SK-N-SH (cell line): Measurements from ENCODE around the gene OR10J1. TPM values are rescaled to one million over a fixed set of nuclear protein-coding genes. Genes with fewer than 3 reads are reported as not detected.

Experiments
- CTCF ChIA-PET: fragments of 300-600, 350-600 bp; formaldehyde crosslinking; extraction: SDS; loops from one replicate; lab custom pipeline; 2021; lab: Yijun Ruan, JAX
- POLR2A ChIA-PET: fragments of 350-600 bp; sonication (Branson Sonifier 250); formaldehyde crosslinking; extraction: SDS; loops from one replicate; lab custom pipeline; 2020; ENCODE audit warnings: antibody characterized with exemption, inconsistent platforms; lab: Yijun Ruan, JAX
- DNase-seq: peaks from one replicate; pipeline ENCODE4 v3.0.0; 2012
- H2AFZ ChIP-seq: fragments of 200-600 bp; sonication (generic); 2 replicates; pipeline ENCODE4 v1.8.1; 2016; ENCODE audit warnings: antibody characterized with exemption, mild to moderate bottlenecking, low read depth
- H3F3A ChIP-seq: fragments of 200-600 bp; sonication (generic); replicated peaks from 2 replicates; pipeline ENCODE3; 2016; ENCODE audit warnings: antibody characterized with exemption, mild to moderate bottlenecking; ENCODE audit not compliant: insufficient read depth
- H3K27ac ChIP-seq, 2 experiments: fragments of 200-500 bp in 1 of 2; fragments of 200-600 bp in 1 of 2; sonication (Bioruptor generic) in 1 of 2; sonication (generic), shearing (Covaris generic) in 1 of 2; 2 replicates each; pipeline versions ENCODE4 v1.5.1 to v1.6.1; 2014 to 2016; ENCODE audit warnings: low read depth in 2 of 2, inconsistent platforms in 1 of 2, low read length in 1 of 2, mild to moderate bottlenecking in 1 of 2, mixed read lengths in 1 of 2
- H3K27me3 ChIP-seq: fragments of 200-600 bp; sonication (generic), shearing (Covaris generic); 2 replicates; pipeline ENCODE4 v1.6.1; 2016; ENCODE audit warnings: mixed run types; ENCODE audit not compliant: insufficient read depth
- H3K36me3 ChIP-seq, 2 experiments: fragments of 200-500 bp in 1 of 2; fragments of 200-600 bp in 1 of 2; sonication (Bioruptor generic) in 1 of 2; sonication (generic) in 1 of 2; replicated peaks in 1 of 2; 2 replicates each; pipeline versions ENCODE3 to v1.5.1; 2014 to 2016; ENCODE audit warnings: low read length in 1 of 2, mild to moderate bottlenecking in 1 of 2; ENCODE audit not compliant: insufficient read depth in 2 of 2, control insufficient read depth in 1 of 2
- H3K4me1 ChIP-seq, 2 experiments: fragments of 200-500 bp in 1 of 2; fragments of 200-600 bp in 1 of 2; sonication (Bioruptor generic) in 1 of 2; sonication (generic), shearing (Covaris generic) in 1 of 2; 2 replicates each; pipeline versions ENCODE4 v1.5.1 to v1.6.1; 2014 to 2016; ENCODE audit warnings: low read depth in 1 of 2, low read length in 1 of 2, mixed run types in 1 of 2; ENCODE audit not compliant: insufficient read depth in 2 of 2, control insufficient read depth in 1 of 2
- H3K4me2 ChIP-seq: fragments of 200-600 bp; sonication (generic), shearing (Covaris generic); 2 replicates; pipeline ENCODE4 v1.6.1; 2017; ENCODE audit warnings: mixed run types
- H3K4me3 ChIP-seq, 2 experiments: fragments of 200-500 bp in 1 of 2; fragments of 200-600 bp in 1 of 2; sonication (Bioruptor generic) in 1 of 2; sonication (generic), shearing (Covaris generic) in 1 of 2; 2 replicates each; pipeline versions ENCODE4 v1.5.1 to v1.8.1; 2014 to 2016; ENCODE audit warnings: low read depth in 2 of 2, inconsistent platforms in 1 of 2, low read length in 1 of 2, mild to moderate bottlenecking in 1 of 2, mixed read lengths in 1 of 2, moderate library complexity in 1 of 2
- H3K79me2 ChIP-seq: fragments of 200-600 bp; sonication (generic); 2 replicates; pipeline ENCODE4 v1.8.1; 2017; ENCODE audit warnings: mild to moderate bottlenecking; ENCODE audit not compliant: insufficient read depth
- H3K9ac ChIP-seq: fragments of 200-600 bp; sonication (generic); 2 replicates; pipeline ENCODE4 v1.6.1; 2017; ENCODE audit warnings: mixed run types
- H3K9me2 ChIP-seq: fragments of 200-600 bp; sonication (generic); 2 replicates; pipeline ENCODE4 v1.6.1; 2017; ENCODE audit warnings: mixed run types
- H3K9me3 ChIP-seq: fragments of 200-600 bp; sonication (generic); 2 replicates; pipeline ENCODE4 v1.6.1; 2017; ENCODE audit warnings: mixed run types, mild to moderate bottlenecking, moderate library complexity
- H4K20me1 ChIP-seq: fragments of 200-600 bp; sonication (generic); 2 replicates; pipeline ENCODE4 v1.6.1; 2017; ENCODE audit warnings: mild to moderate bottlenecking, mixed run types; ENCODE audit not compliant: insufficient read depth
- CHD2 ChIP-seq: fragments of 150-350 bp; IDR thresholded peaks from 2 replicates; pipeline ENCODE4 v1.6.1; 2018; ENCODE audit warnings: low read length; ENCODE audit not compliant: partially characterized antibody
- EP300 ChIP-seq, 2 experiments: IDR thresholded peaks; 2 replicates each; pipeline versions ENCODE4 v1.4.0 to v1.6.1; 2012; ENCODE audit warnings: borderline replicate concordance in 1 of 2, low read depth in 1 of 2, low read length in 1 of 2
- FOSL2 ChIP-seq: IDR thresholded peaks from 2 replicates; pipeline ENCODE4 v1.4.0; 2012; ENCODE audit warnings: low read depth, mild to moderate bottlenecking, moderate library complexity, borderline replicate concordance
- NFIC ChIP-seq: IDR thresholded peaks from 2 replicates; pipeline ENCODE4 v1.4.0; 2012; ENCODE audit warnings: borderline replicate concordance
- RFX5 ChIP-seq: IDR thresholded peaks from 2 replicates; pipeline ENCODE4 v1.6.1; 2012; ENCODE audit warnings: mild to moderate bottlenecking, improper control_type of control experiment, low read length
- TAF1 ChIP-seq: IDR thresholded peaks from 2 replicates; pipeline ENCODE4 v1.6.1; 2012; ENCODE audit warnings: low read depth, mild to moderate bottlenecking, low read length, moderate library complexity, borderline replicate concordance
- WGBS: methylation state at CpG from one replicate; pipeline ENCODE4 v1.1.6; 2017; ENCODE audit warnings: low lambda C conversion rate; 5-methylcytosine and 5-hydroxymethylcytosine counted together
- polyA plus RNA-seq, 3 experiments: library from polyadenylated mRNA; depleted of rRNA; stranded (reverse); fragments of >200 nt; gene quantifications; 2 replicates each; pipeline ENCODE4 v1.2.3, GENCODE V29; 2012
- TF ChIP-seq, protein P1 (sequence below): IDR thresholded peaks from 2 replicates; pipeline ENCODE4 v1.4.0; 2012; ENCODE audit warnings: low read depth, borderline replicate concordance
- TF ChIP-seq, protein P2 (sequence below): fragments of 150-350 bp; IDR thresholded peaks from 2 replicates; pipeline ENCODE4 v1.6.1; 2017; ENCODE audit warnings: antibody characterized with exemption, low read length, low read depth, borderline replicate concordance
- TF ChIP-seq, protein P3 (sequence below): IDR thresholded peaks from 2 replicates; pipeline ENCODE4 v1.6.1; 2012; ENCODE audit warnings: mild to moderate bottlenecking, low read depth, low read length, moderate library complexity

OR10J1 gene
- polyA plus RNA-seq, 1 of the 3 experiments (the other 2 are of a cell fraction): not detected

DNA sequence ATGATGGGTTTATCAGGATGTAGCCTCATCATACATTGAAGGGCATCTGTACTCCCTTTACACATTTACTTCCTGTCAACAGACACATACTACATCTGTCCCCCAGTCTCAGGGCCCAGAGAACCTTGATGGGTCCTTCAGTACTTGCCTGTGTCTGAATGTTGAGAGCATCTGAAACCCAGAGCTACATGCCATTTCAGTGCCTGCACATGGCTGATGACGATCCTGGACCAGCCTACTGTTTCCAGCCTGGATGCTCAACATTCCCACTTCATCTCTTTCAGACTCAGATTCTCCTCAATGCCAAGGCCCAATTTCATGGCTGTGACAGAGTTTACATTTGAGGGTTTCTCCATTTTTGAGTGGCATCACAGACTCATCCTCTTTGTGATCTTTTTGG is 7.6 kb upstream of the OR10J1 start, which contains the start of gene OR10J4 (continued):
- TF ChIP-seq, protein P1, sequence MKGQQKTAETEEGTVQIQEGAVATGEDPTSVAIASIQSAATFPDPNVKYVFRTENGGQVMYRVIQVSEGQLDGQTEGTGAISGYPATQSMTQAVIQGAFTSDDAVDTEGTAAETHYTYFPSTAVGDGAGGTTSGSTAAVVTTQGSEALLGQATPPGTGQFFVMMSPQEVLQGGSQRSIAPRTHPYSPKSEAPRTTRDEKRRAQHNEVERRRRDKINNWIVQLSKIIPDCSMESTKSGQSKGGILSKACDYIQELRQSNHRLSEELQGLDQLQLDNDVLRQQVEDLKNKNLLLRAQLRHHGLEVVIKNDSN: no peak
- TF ChIP-seq CHD2 (no peak), NFIC (no peak), RFX5 (no peak)

DNA sequence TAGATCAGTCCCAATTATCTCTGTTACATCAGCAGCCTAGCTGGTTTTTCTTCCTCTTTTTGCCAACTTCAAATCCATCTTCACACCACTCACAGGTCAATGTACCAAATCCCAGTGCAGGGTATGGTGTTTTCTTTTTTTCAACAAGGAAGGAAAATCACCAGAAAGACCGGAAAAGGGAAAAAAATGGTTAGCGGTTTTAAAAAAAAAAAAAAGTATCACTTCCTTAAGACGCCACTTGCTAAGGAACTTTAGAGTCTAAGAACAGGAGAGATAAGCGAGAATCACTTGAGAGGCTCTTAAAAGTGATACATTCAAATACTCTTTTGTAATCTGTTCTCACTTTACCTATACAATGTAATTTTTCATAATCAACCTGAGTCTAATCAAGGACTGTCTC is 3.1 kb upstream of the OR10J1 start:
- no peaks in the 10 kb centered on the region for H3K36me3 ChIP-seq
- ChIA-PET POLR2A (no interaction called here), CTCF (no interaction called here)
- H4K20me1 ChIP-seq: no peaks in the 10 kb centered on the region
- no peaks in the 10 kb centered on the region for H3F3A ChIP-seq
- H3K4me3 ChIP-seq: no peak overlapping the region
- H3K27me3 ChIP-seq: no peaks in the 10 kb centered on the region
- DNase-seq: no peak
- no peaks in the 10 kb centered on the region for H3K9me2 ChIP-seq
- H3K4me1 ChIP-seq: no peaks in the 10 kb centered on the region
- H3K9me3 ChIP-seq: no peaks in the 10 kb centered on the region
- H3K4me2 ChIP-seq: no peak overlapping the region
- no peak overlapping the region for H3K9ac ChIP-seq
- WGBS: 6% methylated on average over 4 of the region's 4 CpGs
- no peak overlapping the region for H2AFZ ChIP-seq
- no peak overlapping the region for H3K27ac ChIP-seq
- TF ChIP-seq, protein P2, sequence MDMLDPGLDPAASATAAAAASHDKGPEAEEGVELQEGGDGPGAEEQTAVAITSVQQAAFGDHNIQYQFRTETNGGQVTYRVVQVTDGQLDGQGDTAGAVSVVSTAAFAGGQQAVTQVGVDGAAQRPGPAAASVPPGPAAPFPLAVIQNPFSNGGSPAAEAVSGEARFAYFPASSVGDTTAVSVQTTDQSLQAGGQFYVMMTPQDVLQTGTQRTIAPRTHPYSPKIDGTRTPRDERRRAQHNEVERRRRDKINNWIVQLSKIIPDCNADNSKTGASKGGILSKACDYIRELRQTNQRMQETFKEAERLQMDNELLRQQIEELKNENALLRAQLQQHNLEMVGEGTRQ: no peak
- TF ChIP-seq, protein P3, sequence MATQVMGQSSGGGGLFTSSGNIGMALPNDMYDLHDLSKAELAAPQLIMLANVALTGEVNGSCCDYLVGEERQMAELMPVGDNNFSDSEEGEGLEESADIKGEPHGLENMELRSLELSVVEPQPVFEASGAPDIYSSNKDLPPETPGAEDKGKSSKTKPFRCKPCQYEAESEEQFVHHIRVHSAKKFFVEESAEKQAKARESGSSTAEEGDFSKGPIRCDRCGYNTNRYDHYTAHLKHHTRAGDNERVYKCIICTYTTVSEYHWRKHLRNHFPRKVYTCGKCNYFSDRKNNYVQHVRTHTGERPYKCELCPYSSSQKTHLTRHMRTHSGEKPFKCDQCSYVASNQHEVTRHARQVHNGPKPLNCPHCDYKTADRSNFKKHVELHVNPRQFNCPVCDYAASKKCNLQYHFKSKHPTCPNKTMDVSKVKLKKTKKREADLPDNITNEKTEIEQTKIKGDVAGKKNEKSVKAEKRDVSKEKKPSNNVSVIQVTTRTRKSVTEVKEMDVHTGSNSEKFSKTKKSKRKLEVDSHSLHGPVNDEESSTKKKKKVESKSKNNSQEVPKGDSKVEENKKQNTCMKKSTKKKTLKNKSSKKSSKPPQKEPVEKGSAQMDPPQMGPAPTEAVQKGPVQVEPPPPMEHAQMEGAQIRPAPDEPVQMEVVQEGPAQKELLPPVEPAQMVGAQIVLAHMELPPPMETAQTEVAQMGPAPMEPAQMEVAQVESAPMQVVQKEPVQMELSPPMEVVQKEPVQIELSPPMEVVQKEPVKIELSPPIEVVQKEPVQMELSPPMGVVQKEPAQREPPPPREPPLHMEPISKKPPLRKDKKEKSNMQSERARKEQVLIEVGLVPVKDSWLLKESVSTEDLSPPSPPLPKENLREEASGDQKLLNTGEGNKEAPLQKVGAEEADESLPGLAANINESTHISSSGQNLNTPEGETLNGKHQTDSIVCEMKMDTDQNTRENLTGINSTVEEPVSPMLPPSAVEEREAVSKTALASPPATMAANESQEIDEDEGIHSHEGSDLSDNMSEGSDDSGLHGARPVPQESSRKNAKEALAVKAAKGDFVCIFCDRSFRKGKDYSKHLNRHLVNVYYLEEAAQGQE: no peak
- TF ChIP-seq TAF1: no peak
- TF ChIP-seq RFX5: no peak
- no peak for TF ChIP-seq FOSL2
- H3K79me2 ChIP-seq: no peaks in the 10 kb centered on the region

DNA sequence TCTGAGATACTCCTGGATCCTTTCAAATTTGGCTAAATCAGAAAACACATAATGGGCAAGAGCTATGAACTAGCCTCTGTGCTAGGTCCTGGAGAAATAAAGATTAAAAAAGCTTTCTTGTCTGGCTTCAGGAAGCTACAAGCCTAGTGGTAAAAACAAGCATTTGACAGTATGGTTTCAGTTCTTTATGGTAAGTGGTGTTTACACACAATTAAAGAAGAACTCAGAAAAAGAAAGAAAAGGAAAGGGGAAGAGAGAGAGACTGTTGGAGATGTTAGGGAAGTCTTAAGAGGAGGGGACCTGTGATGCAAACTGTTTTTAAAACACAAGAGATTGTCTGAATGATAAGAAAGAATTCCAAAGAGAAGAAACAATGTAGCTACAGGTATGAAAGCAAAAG is 1.8 kb downstream of the OR10J1 start:
- no peaks in the 10 kb centered on the region for H3K79me2 ChIP-seq
- H4K20me1 ChIP-seq: no peaks in the 10 kb centered on the region
- no peak overlapping the region for H3K27ac ChIP-seq
- CTCF ChIA-PET: no interaction called here
- H3K9me2 ChIP-seq: no peaks in the 10 kb centered on the region
- no peaks in the 10 kb centered on the region for H3K27me3 ChIP-seq
- no peaks in the 10 kb centered on the region for H3K36me3 ChIP-seq
- POLR2A ChIA-PET: no interaction called here
- no peak overlapping the region for H3K9ac ChIP-seq
- no peaks in the 10 kb centered on the region for H3K4me1 ChIP-seq
- H2AFZ ChIP-seq: no peak overlapping the region
- no peak overlapping the region for H3K4me3 ChIP-seq
- H3K4me2 ChIP-seq: no peak overlapping the region
- no peaks in the 10 kb centered on the region for H3F3A ChIP-seq
- DNase-seq: no peak
- no peaks in the 10 kb centered on the region for H3K9me3 ChIP-seq
- no peak for TF ChIP-seq EP300 (IDR thresholded peaks at IDR 0.05; ENCODE audit: borderline replicate concordance in 1 of 2, low read depth in 1 of 2, low read length in 1 of 2)
- no peak for TF ChIP-seq TAF1
